Measurements from ENCODE around the gene NAV1.
"Not testable (repeated sequence)": the region's sequence is repeated elsewhere in the genome, so short reads cannot be mapped to it uniquely, and the experiment has no call there.

NAV1 gene

GRCh38 chr1:201504799-201505502 lies 34.0 kb upstream of the NAV1 start:
- DNase-seq (ENCODE audit: low spot score) = no peak

DNA sequence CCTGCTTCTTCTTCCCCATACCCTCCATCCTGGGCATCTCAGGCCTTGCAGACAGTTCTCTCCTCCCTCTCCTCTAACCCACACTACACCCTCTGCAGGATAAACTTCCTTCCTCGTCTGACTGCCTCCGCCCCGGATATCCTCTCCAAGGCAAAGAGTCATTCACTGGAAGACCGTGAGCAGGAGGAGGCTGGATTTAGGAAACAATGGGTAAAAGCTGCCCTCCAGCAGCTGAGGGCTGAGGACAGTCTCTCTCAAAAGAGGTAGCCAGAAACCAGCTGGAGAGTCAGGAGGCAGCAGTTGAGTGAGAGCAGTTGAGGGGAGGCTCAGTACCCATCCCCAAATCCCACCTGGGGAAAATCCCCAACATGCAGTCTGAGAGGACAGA lies 33.4 kb upstream of the NAV1 start:
- no peak for DNase-seq (ENCODE audit: low spot score)

GRCh38 chr1:201506092-201506491 lies 32.8 kb upstream of the NAV1 start:
- DNase-seq (ENCODE audit: low spot score) = no peak

- DNase-seq (ENCODE audit: low spot score) = peak; percentile 74
These were observed 32.2 kb upstream of the NAV1 start, which contains the start of gene CSRP1 for GRCh38 chr1:201506557-201507359. TSS of gene CSRP1 (minus strand) at chr1:201507123. CDS start at chr1:201496303, 10,820 bp downstream.

DNA sequence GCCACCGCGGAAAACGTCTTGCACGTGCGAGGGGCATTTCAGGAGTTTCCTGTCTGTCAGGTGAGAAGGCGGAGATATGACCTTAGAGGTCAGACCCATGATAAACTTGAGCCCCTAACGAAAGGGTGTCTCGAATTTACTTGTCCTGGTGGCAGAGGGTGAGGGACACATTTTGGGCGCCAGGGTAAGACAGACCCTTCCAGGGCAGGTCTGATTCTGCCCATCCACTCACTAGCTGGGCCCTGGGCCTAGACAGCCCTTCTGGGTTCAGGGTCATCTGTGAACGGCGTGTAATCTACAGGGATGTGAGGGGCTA lies 31.6 kb upstream of the NAV1 start:
- DNase-seq (ENCODE audit: low spot score) = no peak

GRCh38 chr1:201508809-201509208 lies 30.1 kb upstream of the NAV1 start:
- no peak for DNase-seq (ENCODE audit: low spot score)

DNA sequence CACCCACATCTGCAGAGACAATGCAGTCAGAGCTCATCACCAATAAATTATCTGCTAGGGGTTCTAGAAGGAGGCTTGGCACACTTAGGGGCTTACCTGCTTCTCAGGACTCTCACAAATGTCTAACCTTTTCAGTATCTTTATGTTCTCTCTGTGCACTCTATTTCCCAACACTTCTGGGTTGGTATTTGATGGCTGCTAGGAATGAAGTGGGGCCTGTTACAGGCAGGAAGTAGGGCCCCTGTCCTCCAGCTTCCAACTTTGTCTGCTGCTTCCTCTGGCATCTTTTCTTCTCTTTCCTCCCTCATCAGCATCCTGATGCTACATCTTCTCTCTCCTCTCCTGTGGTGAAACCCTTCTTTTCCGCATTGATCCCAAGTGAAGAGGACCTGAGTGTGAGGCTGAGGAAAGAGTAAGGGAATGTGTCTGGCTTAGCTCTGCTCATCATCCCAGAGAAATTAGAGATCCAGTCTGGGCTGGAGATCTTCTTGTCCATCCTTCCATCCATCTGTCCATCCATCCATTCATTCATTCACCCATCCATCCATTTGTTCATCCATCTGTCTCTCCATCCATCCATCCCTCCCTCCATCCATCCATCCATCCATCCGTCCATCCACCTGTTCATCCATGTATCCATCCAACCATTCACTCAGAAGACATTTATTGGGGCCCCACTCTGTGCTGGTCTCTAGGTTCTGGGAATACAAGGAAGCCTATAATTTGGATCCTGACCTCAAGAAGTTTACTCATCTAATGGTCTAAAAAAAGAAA lies 29.1 kb upstream of the NAV1 start:
- no peak for DNase-seq (ENCODE audit: low spot score)

GRCh38 chr1:201510734-201511133 lies 28.2 kb upstream of the NAV1 start:
- DNase-seq (ENCODE audit: low spot score) = no peak

GRCh38 chr1:201511396-201511940 lies 27.5 kb upstream of the NAV1 start:
- DNase-seq (ENCODE audit: low spot score) = no peak

DNA sequence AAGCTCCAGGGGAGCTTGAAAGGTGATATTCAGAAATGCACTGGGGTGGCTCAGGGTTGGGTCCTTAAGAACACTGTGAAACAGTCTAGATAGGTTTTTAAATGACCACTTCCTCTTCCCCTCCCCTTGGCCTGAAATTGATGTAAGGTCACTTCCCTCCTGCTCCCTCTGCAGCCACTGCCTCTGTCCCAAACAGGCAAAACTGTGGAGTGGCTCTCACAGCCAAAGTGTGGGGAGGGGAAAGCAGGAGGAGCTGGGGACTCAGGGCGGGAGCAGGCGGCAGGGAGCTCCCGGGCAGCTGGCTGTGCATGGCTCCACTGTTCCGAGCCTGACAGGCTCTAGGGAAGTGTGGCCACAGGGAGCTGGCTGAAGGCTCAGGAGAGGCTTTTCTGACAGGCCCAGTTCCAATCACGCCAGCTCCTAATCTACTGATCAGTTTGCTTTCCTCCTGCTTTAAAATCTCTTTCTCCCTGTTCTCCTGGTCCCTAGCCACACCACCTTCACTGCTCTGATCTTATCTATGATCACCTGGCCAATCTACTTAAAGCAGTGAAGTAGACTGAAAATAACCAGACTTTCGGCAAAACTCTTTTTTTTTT lies 26.9 kb upstream of the NAV1 start:
- DNase-seq (ENCODE audit: low spot score) = no peak

- no peak for DNase-seq (ENCODE audit: low spot score)
These were observed 25.3 kb upstream of the NAV1 start for GRCh38 chr1:201513498-201514243.

GRCh38 chr1:201514466-201514865 lies 24.5 kb upstream of the NAV1 start:
- no peak for DNase-seq (ENCODE audit: low spot score)

DNA sequence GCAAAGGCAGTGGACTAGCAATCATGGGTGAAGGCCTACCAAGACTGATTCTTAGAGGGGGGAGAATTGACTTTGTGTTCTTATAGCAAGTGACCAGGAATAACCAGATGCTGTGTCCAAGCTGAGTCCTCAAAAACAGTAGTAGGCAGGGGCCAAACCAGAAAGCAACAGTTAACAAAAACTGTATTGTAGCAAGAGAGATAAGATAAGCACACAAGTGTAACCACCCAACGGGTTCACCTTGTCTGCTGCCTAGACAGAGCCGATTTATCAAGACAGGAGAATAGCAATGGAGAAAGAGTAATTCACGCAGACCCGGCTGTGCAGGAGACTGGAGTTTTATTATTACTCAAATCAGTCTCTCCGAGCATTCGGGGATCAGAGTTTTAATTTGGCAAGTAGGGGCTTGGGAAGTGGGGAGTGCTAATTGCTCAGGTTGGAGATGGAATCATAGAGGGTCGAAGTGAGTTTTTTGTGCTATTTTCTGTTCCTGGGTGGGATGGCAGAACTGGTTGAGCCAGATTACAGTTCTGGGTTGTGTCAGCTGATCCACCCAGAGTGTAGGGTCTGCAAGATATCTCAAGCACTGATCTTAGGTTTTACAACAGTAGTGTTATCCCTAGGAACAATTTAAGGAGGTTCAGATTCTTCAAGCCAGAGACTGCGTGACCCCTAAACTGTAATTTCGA lies 23.7 kb upstream of the NAV1 start:
- DNase-seq (ENCODE audit: low spot score) = no peak

- no peak for DNase-seq (ENCODE audit: low spot score)
These were observed 23.0 kb upstream of the NAV1 start for GRCh38 chr1:201515895-201516294.

DNA sequence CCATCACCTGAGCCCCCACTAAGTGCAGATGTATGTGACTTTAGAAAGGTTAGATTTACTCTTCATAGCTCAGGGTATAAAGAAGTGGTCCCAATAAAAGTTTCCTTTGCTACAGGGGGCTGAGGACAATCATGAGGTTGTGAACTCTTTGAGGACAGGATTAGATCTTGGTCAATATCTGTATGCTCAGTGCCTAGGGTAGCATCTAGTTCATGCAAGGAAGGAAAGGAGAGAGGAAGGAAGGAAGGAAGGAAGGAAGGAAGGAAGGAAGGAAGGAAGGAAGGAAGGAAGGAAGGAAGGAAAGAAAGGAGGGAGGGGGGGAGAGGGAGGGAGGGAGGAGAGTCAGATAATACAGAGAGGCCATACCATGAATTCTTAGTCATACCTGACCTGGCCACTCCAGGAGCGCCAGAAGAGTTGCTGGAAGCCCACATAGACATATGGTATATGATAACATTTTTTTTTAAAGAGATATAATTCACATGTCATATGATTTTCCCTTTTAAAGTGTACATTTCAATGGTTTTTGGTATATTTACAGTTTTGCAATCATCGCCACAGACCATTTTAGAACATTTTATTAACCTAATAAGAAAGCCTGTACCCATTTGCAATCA lies 22.3 kb upstream of the NAV1 start:
- no peak for DNase-seq (ENCODE audit: low spot score)

GRCh38 chr1:201517631-201518030 lies 21.3 kb upstream of the NAV1 start:
- DNase-seq (ENCODE audit: low spot score) = no peak

DNA sequence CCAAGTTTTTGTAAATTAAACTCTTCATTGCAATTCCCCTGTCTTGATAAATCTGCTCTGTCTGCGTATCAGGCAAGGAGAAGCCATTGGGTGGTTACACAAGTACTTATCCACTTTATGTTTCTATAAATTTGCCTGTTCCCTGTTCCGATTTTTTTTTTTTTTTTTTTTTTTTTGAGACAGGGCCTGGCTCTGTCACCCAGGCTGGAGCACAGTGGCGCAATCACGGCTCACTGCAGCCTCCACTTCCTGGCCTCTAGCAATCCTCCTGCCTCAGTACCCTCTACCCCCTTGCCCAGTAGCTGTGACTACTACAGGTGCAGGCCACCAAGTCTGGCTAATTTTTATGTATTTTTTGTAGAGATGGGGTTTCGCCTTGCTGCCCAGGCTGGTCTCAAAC lies 20.9 kb upstream of the NAV1 start:
- DNase-seq (ENCODE audit: low spot score) = no peak

GRCh38 chr1:201520046-201520575 lies 18.8 kb upstream of the NAV1 start:
- not testable (repeated sequence) for DNase-seq (ENCODE audit: low spot score)

- DNase-seq (ENCODE audit: low spot score) = no peak
These were observed 13.6 kb upstream of the NAV1 start for GRCh38 chr1:201525193-201525778.

GRCh38 chr1:201527879-201528278 lies 11.0 kb upstream of the NAV1 start:
- no peak for DNase-seq (ENCODE audit: low spot score)

All from CD4-positive, alpha-beta T cell treated with Interleukin-6 at 100 ng/mL for 8 hours (primary cell).